Ishikawa (cell line): Measurements from ENCODE around the gene MAK.

ENCODE experiments used
- EP300 ChIP-seq: IDR thresholded peaks from 2 replicates; pipeline ENCODE4 v1.6.1; 2012; ENCODE audit warnings: borderline replicate concordance
- TAF1 ChIP-seq: IDR thresholded peaks from 2 replicates; pipeline ENCODE4 v1.6.1; 2012; ENCODE audit warnings: low read depth, mild to moderate bottlenecking
- TEAD4 ChIP-seq: IDR thresholded peaks from 2 replicates; pipeline ENCODE4 v1.6.1; 2012
- YY1 ChIP-seq: IDR thresholded peaks from 2 replicates; pipeline ENCODE4 v1.6.1; 2012; ENCODE audit warnings: low read depth

- no peak for TF ChIP-seq EP300
- TF ChIP-seq TEAD4, result no peak
- no peak for TF ChIP-seq TAF1
- no peak for TF ChIP-seq YY1
Measured at GRCh38 chr6:10884245-10884972, 46.1 kb upstream of the MAK start.
